ENCODE results near the gene TEAD4.

TEAD4 gene

DNA sequence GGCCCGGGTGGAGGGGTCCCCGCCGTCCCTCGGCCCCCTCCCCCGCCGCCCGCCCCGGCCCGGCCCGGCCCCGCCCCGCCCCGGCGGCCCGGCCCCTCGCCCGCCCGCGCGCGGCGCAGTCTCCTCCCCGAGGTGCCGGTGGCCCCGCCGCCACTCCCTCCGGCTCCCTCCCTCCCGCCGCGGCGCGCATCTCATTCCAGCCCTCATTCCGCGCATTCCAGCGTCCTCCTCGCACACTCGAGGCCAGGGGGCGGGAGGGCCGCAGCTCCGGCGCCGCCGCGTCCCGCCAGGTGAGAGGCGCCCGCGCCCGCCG is at the start of gene TEAD4:
TSS of gene TEAD4 (plus strand) at position 206 of the 313 bp plus-strand sequence.
- no peak for DNase-seq

- DNase-seq: no peak
Observed at GRCh38 chr12:2912216-2912575, 47.0 kb upstream of the TEAD4 start.

DNA sequence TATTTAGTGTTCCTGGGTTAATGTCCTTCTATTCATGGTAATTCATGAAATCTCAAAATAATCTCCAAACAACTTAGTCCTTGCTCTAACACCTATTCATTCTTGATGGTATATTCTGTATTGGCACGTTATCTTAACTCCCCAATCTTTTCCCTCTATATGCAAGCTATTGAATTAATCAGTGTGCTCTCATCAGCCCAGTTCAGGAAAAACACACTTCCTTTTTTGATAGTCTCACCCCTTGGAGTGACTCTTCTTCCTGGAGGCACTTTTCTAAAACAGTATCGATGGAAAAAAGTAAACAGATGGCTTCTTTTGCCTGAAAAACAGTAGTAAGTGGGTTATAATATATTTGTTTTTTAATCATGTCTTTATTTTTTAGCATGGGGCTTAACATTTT is 39.9 kb upstream of the TEAD4 start:
- DNase-seq: no peak

GRCh38 chr12:2922329-2922728 is 36.9 kb upstream of the TEAD4 start:
- no peak for DNase-seq

DNA sequence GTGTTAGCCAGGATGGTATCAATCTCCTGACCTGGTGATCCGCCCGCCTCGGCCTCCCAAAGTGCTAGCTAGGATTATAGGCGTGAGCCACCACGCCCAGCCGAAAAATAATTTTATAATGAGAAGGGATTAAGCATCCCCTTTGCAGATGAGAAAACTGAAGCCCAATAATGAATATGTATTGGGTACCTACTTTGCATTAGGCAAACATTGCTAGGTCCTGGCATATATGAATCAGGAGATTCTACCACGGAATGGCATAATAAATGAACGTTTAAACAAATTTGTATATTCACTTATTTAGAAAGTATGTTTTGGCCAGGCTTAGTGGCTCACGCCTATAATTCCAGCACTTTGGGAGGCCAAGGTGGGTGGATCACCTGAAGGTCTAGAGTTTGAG is 36.1 kb upstream of the TEAD4 start:
- no peak for DNase-seq

GRCh38 chr12:2924019-2924418 is 35.2 kb upstream of the TEAD4 start:
- no peak for DNase-seq

DNA sequence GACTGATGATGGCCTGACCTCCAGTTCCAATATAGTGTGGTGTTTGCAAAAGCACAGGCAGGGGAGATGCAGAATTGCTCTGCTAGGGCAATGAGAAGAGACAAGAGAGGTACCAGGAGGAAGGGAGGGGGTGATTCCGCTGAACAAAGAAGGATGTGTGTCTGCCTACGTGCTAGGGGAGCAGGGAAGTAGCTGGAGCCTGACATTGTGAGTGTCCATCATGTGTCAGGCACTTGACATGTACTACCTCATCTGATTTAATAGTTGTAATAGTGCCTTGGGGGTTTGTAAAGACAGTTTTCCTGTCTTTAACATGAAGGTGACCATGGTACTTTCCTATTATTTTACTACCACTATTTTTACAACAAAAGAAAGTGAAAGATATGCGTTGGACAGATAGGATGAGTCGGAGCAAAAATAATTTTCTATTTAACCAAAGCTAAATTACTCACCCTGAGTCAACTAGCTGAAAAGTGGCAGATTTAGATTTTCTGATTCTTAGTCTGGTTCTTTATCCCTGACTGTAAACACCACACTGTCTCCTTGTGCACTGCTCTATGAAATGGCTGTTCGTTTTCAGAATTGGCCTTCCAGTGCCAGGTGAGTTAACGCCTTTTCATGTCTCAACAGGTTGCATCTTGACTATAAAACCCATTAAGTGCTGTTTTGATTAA is 33.7 kb upstream of the TEAD4 start:
- DNase-seq: no peak

GRCh38 chr12:2930865-2931264 is 28.3 kb upstream of the TEAD4 start:
- DNase-seq: no peak

GRCh38 chr12:2933586-2933985 is 25.6 kb upstream of the TEAD4 start:
- no peak for DNase-seq

GRCh38 chr12:2934371-2934770 is 24.8 kb upstream of the TEAD4 start:
- no peak for DNase-seq

GRCh38 chr12:2936301-2936700 is 22.9 kb upstream of the TEAD4 start:
- no peak for DNase-seq

DNA sequence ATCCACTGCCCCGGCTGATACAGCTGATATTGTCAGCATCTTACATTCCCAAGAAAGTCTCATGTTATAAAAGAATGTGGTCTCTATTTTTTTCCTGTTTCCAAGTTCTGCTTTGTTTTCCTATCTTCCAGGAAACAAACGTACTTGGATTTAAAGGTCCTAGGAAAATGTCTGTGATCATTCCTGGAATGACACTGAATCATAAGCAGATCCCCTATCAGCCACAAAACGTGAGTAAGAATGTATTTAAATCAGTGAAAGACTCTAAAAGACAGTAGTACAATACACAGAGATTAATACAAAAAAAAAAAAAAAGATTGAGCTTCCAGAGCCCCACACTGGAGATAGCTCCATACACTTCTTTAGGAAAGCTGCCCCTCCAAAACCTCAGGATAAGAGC is 21.7 kb upstream of the TEAD4 start:
- no peak for DNase-seq

- DNase-seq: no peak
Observed at GRCh38 chr12:2939191-2939590, 20.0 kb upstream of the TEAD4 start.

GRCh38 chr12:2940564-2940963 is 18.6 kb upstream of the TEAD4 start:
- no peak for DNase-seq

DNA sequence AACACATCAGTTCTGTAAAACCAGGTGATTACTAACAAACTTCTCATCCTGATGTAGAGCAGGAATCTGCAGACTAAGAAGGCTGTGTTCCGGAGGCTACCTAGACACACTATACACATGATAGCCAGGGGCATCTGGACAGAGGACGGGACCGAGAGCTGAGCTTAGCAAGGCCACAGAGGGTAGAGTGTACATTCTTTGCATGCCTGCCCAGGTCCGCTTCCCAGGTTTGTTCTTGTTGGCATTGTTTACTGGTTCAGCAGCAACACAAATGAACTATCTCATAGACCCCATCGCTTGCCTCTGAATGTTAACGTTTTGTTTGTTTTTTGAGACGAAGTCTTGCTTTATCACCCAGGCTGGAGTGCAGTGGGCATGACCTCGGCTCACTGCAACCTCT is 17.7 kb upstream of the TEAD4 start:
- no peak for DNase-seq

- no peak for DNase-seq
Observed at GRCh38 chr12:2944401-2945047, 14.7 kb upstream of the TEAD4 start.

DNA sequence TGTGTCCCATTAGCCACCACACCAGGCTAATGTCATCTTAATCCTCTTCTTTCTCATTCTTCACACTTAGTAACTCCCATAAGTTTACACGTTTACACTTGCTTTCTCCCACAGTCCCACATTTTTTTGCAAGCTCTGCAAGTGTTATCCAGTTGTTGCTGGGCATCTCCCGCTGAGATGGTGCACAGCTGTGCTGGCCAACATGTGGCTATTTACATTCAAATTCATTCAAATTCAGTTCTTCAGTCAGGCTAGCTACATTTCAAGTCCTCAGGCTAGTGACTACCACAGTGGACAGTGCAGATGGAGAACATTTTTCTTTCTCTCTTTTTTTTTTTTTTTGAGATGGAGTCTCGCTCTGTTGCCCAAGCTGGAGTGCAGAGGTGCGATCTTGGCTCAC is 9.8 kb upstream of the TEAD4 start:
- no peak for DNase-seq

- no peak for DNase-seq
Observed at GRCh38 chr12:2955888-2956287, 3.3 kb upstream of the TEAD4 start.

GRCh38 chr12:2957816-2958431 is 1.3 kb upstream of the TEAD4 start:
- DNase-seq: no peak

DNA sequence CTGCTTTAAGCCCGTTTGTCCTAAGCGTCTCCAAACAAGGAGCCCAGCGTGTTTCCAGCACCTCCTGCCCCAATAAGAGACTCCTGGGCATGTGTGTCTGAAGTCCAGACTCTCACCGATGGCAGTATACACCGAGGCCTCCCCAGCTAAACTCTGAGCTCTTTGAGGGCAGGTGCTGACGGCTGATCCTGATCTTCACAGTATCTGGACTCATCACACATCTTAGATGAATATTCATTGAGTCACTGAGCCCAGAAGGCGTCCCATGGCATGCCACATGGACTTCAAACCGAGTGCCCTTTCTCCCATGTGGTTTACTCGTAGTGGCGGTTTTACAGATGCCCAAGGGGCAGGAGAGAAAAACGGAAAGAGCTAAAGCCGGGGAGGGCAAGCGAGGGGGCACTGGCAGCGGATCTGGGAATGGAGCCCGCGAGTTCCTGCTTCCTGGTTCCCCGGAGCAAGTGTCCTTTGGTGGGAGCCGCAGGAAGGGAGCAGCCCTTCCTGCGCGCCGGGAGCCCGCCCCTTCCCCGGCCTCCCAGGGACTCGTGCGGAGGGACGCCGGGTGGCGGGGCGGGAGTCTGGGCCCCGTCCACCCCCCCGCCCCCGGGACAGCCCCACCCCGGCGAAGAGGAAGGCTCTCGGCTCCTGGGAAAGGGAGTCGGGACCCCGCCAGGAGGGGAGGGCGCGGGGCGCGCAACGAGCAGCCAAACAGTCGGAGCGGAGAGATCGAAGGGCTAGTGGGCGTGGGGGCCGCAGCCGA is 585 bp upstream of the TEAD4 start:
- DNase-seq: no peak

GRCh38 chr12:2959505-2960389 is 550 bp downstream of the TEAD4 start:
- DNase-seq: no peak

DNA sequence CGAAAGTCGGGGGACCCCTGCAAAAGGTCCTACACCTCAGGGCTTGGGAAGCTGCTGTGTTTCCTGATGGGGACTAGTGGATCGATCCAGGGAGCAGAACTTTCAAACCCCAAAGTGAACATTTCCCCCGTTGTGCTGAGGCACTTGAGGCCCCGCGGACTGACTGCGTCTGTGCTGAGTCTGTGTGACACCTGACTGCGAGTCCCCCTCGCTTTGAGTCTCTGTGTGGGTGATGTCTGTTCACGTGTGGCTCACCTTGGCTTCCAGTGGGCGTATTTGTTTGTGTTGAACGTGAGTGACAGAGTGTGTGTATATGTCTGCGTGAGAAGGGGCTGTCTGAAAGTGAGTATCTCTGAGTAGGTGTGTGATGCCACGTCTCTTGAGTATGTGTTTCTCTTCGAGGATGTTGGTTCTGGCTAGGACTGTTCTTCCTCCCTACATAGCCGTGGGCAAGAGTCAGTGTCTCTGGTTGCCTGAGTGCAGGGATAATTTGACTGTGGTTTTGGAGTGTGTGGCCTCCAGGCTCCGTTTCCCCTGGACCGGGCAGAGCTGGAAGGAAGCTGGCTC is 1.3 kb downstream of the TEAD4 start:
- no peak for DNase-seq
